ENCODE results near the gene LRP8.

DNA sequence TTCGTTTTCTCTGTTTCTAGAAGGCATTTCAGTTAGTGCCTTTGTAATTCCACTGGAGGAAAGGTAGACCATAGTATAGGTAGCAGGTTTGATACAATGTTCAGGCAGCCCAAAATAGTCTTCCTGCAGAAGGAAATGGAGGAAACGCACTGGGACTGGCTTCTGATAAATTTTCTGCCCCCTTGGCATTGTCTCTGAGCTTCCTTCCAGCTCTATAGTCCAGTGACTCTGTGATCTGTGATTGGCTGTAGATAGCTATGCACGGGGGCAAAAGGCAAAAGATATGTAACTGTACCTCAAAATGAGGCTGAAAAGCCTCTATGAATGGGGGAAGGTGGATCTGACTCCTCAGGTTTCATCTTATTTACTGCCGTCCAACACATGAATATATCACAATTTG is 83.7 kb downstream of the LRP8 start:
- TF ChIP-seq, protein P1, sequence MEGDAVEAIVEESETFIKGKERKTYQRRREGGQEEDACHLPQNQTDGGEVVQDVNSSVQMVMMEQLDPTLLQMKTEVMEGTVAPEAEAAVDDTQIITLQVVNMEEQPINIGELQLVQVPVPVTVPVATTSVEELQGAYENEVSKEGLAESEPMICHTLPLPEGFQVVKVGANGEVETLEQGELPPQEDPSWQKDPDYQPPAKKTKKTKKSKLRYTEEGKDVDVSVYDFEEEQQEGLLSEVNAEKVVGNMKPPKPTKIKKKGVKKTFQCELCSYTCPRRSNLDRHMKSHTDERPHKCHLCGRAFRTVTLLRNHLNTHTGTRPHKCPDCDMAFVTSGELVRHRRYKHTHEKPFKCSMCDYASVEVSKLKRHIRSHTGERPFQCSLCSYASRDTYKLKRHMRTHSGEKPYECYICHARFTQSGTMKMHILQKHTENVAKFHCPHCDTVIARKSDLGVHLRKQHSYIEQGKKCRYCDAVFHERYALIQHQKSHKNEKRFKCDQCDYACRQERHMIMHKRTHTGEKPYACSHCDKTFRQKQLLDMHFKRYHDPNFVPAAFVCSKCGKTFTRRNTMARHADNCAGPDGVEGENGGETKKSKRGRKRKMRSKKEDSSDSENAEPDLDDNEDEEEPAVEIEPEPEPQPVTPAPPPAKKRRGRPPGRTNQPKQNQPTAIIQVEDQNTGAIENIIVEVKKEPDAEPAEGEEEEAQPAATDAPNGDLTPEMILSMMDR (IDR thresholded peaks at IDR 0.05 in 4 of 5, conservative IDR thresholded peaks at IDR 0.05 in 1 of 5): no peak
- TF ChIP-seq POLR2A (IDR thresholded peaks at IDR 0.05): no peak
